Loucy (cell line): ENCODE results near the gene KCNK13.

ENCODE experiments used
- H2AFZ ChIP-seq: fragments of 200-600 bp; sonication (generic); 2 replicates; pipeline ENCODE4 v1.6.0; 2016; ENCODE audit warnings: antibody characterized with exemption, mild to moderate bottlenecking, low read length, moderate library complexity
- H3F3A ChIP-seq: fragments of 200-600 bp; 2 replicates; pipeline ENCODE4 v1.6.0; 2016; ENCODE audit warnings: antibody characterized with exemption, low read depth, mild to moderate bottlenecking
- H3K27me3 ChIP-seq: fragments of 200-600 bp; sonication (generic); 2 replicates; pipeline ENCODE4 v1.6.1; 2014; ENCODE audit warnings: low read length, mild to moderate bottlenecking; ENCODE audit not compliant: insufficient read depth, poor library complexity, severe bottlenecking
- H3K36me3 ChIP-seq: fragments of 200-600 bp; sonication (generic); 2 replicates; pipeline ENCODE4 v1.6.1; 2016; ENCODE audit warnings: low read length; ENCODE audit not compliant: insufficient read depth
- H3K4me1 ChIP-seq: fragments of 200-600 bp; sonication (generic); 2 replicates; pipeline ENCODE4 v1.5.1; 2014; ENCODE audit warnings: low read length, mild to moderate bottlenecking; ENCODE audit not compliant: insufficient read depth, poor library complexity, severe bottlenecking
- H3K4me2 ChIP-seq: fragments of 200-600 bp; sonication (generic); 2 replicates; pipeline ENCODE4 v1.6.0; 2014; ENCODE audit warnings: antibody characterized with exemption, low read length, low read depth, mild to moderate bottlenecking; ENCODE audit not compliant: poor library complexity, severe bottlenecking
- H3K4me3 ChIP-seq: fragments of 200-600 bp; sonication (generic); 2 replicates; pipeline ENCODE4 v1.5.1; 2014; ENCODE audit warnings: low read length, mild to moderate bottlenecking, mixed read lengths; ENCODE audit not compliant: poor library complexity, severe bottlenecking
- H3K79me2 ChIP-seq: fragments of 200-600 bp; sonication (generic); 2 replicates; pipeline ENCODE4 v1.6.1; 2014; ENCODE audit warnings: low read length; ENCODE audit not compliant: insufficient read depth
- H3K9ac ChIP-seq: fragments of 200-600 bp; sonication (generic); 2 replicates; pipeline ENCODE4 v1.6.0; 2014; ENCODE audit warnings: mild to moderate bottlenecking, low read depth, low read length, moderate library complexity; ENCODE audit not compliant: poor library complexity, severe bottlenecking
- H3K9me2 ChIP-seq: fragments of 200-600 bp; sonication (generic); replicated peaks from 2 replicates; pipeline ENCODE4 v1.6.1; 2016; ENCODE audit warnings: low read depth, low read length, mixed read lengths
- H3K9me3 ChIP-seq: fragments of 200-600 bp; sonication (generic); 2 replicates; pipeline ENCODE4 v1.6.1; 2014; ENCODE audit warnings: mild to moderate bottlenecking, antibody characterized with exemption, low read length, low read depth; ENCODE audit not compliant: insufficient read depth
- H4K20me1 ChIP-seq: fragments of 200-600 bp; sonication (generic); 2 replicates; pipeline ENCODE4 v1.6.0; 2014; ENCODE audit warnings: antibody characterized with exemption, low read length, mild to moderate bottlenecking; ENCODE audit not compliant: insufficient read depth, poor library complexity, severe bottlenecking
- CTCF ChIP-seq: fragments of 200-600 bp; sonication (generic); conservative IDR thresholded peaks from 2 replicates; pipeline ENCODE4 v1.5.1; 2014; ENCODE audit warnings: mild to moderate bottlenecking, antibody characterized with exemption, low read length
- EZH2phosphoT487 ChIP-seq: fragments of 200-600 bp; IDR thresholded peaks from 2 replicates; pipeline ENCODE4 v1.6.1; 2018; ENCODE audit warnings: antibody characterized with exemption, mild to moderate bottlenecking, moderate library complexity, borderline replicate concordance

KCNK13 gene

GRCh38 chr14:90179357-90179756 is 117.6 kb downstream of the KCNK13 start:
- H3F3A ChIP-seq: no peaks in the 10 kb centered on the region
- H3K4me2 ChIP-seq: no peak overlapping the region
- H3K36me3 ChIP-seq: no peaks in the 10 kb centered on the region
- no peaks in the 10 kb centered on the region for H3K4me1 ChIP-seq
- H3K9ac ChIP-seq: no peak overlapping the region
- no peaks in the 10 kb centered on the region for H4K20me1 ChIP-seq
- H3K4me3 ChIP-seq: no peak overlapping the region
- no peaks in the 10 kb centered on the region for H3K27me3 ChIP-seq
- H2AFZ ChIP-seq: no peak overlapping the region
- H3K79me2 ChIP-seq: no peaks in the 10 kb centered on the region
- no peaks in the 10 kb centered on the region for H3K9me3 ChIP-seq
- H3K9me2 ChIP-seq: no peaks in the 10 kb centered on the region
- TF ChIP-seq EZH2phosphoT487: no peak
- TF ChIP-seq CTCF: no peak

- Histone ChIP-seq H3K36me3 (no peaks in the 10 kb centered on the region), H3K4me3 (no peak overlapping the region), H3K27me3 (no peaks in the 10 kb centered on the region), H3K9me3 (no peaks in the 10 kb centered on the region), H3K4me2 (no peak overlapping the region), H3K9me2 (no peaks in the 10 kb centered on the region), H3K4me1 (no peaks in the 10 kb centered on the region), H3F3A (no peaks in the 10 kb centered on the region), H4K20me1 (no peaks in the 10 kb centered on the region), H3K9ac (no peak overlapping the region), H3K79me2 (no peaks in the 10 kb centered on the region), H2AFZ (no peak overlapping the region)
- TF ChIP-seq CTCF (no peak), EZH2phosphoT487 (no peak)
Measured at GRCh38 chr14:90179809-90180779, 118.3 kb downstream of the KCNK13 start.

GRCh38 chr14:90184094-90184493 is 122.3 kb downstream of the KCNK13 start:
- H3K79me2 ChIP-seq: no peaks in the 10 kb centered on the region
- H3K9me2 ChIP-seq: no peaks in the 10 kb centered on the region
- no peaks in the 10 kb centered on the region for H3K4me1 ChIP-seq
- no peak overlapping the region for H3K4me2 ChIP-seq
- no peaks in the 10 kb centered on the region for H4K20me1 ChIP-seq
- H3K27me3 ChIP-seq: no peaks in the 10 kb centered on the region
- no peaks in the 10 kb centered on the region for H3K36me3 ChIP-seq
- TF ChIP-seq EZH2phosphoT487: no peak
- TF ChIP-seq CTCF: no peak
- H3K9ac ChIP-seq: no peak overlapping the region
- H2AFZ ChIP-seq: no peak overlapping the region
- no peaks in the 10 kb centered on the region for H3F3A ChIP-seq
- H3K4me3 ChIP-seq: no peak overlapping the region
- H3K9me3 ChIP-seq: no peaks in the 10 kb centered on the region
